H9 (cell line): ENCODE data around the gene JAKMIP1. TPM values are rescaled to one million over a fixed set of nuclear protein-coding genes. Genes with fewer than 3 reads are reported as not detected.

ENCODE experiments used
- DNase-seq: peaks from one replicate; pipeline ENCODE4 v3.0.0-alpha.2; 2017
- H2AFZ ChIP-seq: one replicate; pipeline ENCODE4 v1.6.1; 2013; ENCODE audit warnings: mild to moderate bottlenecking, low read length, control low read depth, moderate library complexity
- H2AK5ac ChIP-seq: 2 replicates; pipeline ENCODE4 v1.6.1; 2013; ENCODE audit warnings: low read length, control low read depth, mixed read lengths; ENCODE audit not compliant: insufficient read length
- H2BK120ac ChIP-seq: one replicate; pipeline ENCODE4 v1.6.1; 2013; ENCODE audit warnings: low read depth, mild to moderate bottlenecking, low read length, control low read depth, inconsistent platforms; ENCODE audit not compliant: poor library complexity, severe bottlenecking
- H2BK12ac ChIP-seq: 2 replicates; pipeline ENCODE4 v1.6.1; 2013; ENCODE audit warnings: low read length, control low read depth, mixed read lengths, low read depth; ENCODE audit not compliant: insufficient read length
- H2BK15ac ChIP-seq: 2 replicates; pipeline ENCODE4 v1.6.1; 2013; ENCODE audit warnings: low read depth, low read length, control low read depth
- H2BK20ac ChIP-seq: one replicate; pipeline ENCODE4 v1.6.1; 2013; ENCODE audit warnings: low read depth, mild to moderate bottlenecking, low read length, control low read depth, inconsistent platforms; ENCODE audit not compliant: poor library complexity, severe bottlenecking
- H2BK5ac ChIP-seq: 2 replicates; pipeline ENCODE4 v1.6.1; 2013; ENCODE audit warnings: low read length, control low read depth, mixed read lengths; ENCODE audit not compliant: insufficient read length
- H3K14ac ChIP-seq: 2 replicates; pipeline ENCODE4 v1.6.1; 2013; ENCODE audit warnings: low read length, control low read depth; ENCODE audit not compliant: insufficient read depth
- H3K18ac ChIP-seq: 2 replicates; pipeline ENCODE4 v1.6.1; 2013; ENCODE audit warnings: low read depth, mild to moderate bottlenecking, mixed read lengths, low read length, control low read depth; ENCODE audit not compliant: insufficient read length
- H3K23ac ChIP-seq: 2 replicates; pipeline ENCODE4 v1.6.1; 2013; ENCODE audit warnings: low read length, control low read depth, mixed read lengths, low read depth; ENCODE audit not compliant: insufficient read length
- H3K23me2 ChIP-seq: 2 replicates; pipeline ENCODE4 v1.6.1; 2013; ENCODE audit warnings: low read depth, mild to moderate bottlenecking, mixed read lengths, low read length, control low read depth; ENCODE audit not compliant: insufficient read length, poor library complexity, severe bottlenecking
- H3K27ac ChIP-seq: 2 replicates; pipeline ENCODE4 v1.5.1; 2013; ENCODE audit warnings: low read length, control low read depth, mixed read lengths, low read depth; ENCODE audit not compliant: insufficient read length
- H3K27me3 ChIP-seq: 2 replicates; pipeline ENCODE4 v1.6.1; 2013; ENCODE audit warnings: low read length, control low read depth, inconsistent platforms; ENCODE audit not compliant: insufficient read depth
- H3K4ac ChIP-seq: 2 replicates; pipeline ENCODE4 v1.6.1; 2013; ENCODE audit warnings: low read depth, mild to moderate bottlenecking, control low read depth, inconsistent platforms, low read length, moderate library complexity
- H3K4me1 ChIP-seq: 2 replicates; pipeline ENCODE4 v1.6.1; 2013; ENCODE audit warnings: low read length, control low read depth, inconsistent platforms; ENCODE audit not compliant: insufficient read depth
- H3K4me2 ChIP-seq: 2 replicates; pipeline ENCODE4 v1.6.1; 2013; ENCODE audit warnings: low read length, control low read depth, mixed read lengths; ENCODE audit not compliant: insufficient read length, insufficient read depth
- H3K56ac ChIP-seq: 2 replicates; pipeline ENCODE4 v1.6.1; 2013; ENCODE audit warnings: low read depth, mild to moderate bottlenecking, mixed read lengths, low read length, control low read depth; ENCODE audit not compliant: insufficient read length
- H3K79me1 ChIP-seq: 2 replicates; pipeline ENCODE4 v1.6.1; 2013; ENCODE audit warnings: low read depth, mild to moderate bottlenecking, moderate library complexity, low read length, control low read depth, inconsistent platforms; ENCODE audit not compliant: insufficient read depth, poor library complexity, severe bottlenecking
- H3K79me2 ChIP-seq: 2 replicates; pipeline ENCODE4 v1.6.1; 2013; ENCODE audit warnings: low read length, control low read depth, inconsistent platforms; ENCODE audit not compliant: insufficient read depth
- H3K9ac ChIP-seq: 2 replicates; pipeline ENCODE4 v1.6.1; 2013; ENCODE audit warnings: low read length, control low read depth, mixed read lengths; ENCODE audit not compliant: insufficient read length; ENCODE audit errors: extremely low read depth
- H3K9me3 ChIP-seq: one replicate; pipeline ENCODE4 v1.6.1; 2013; ENCODE audit warnings: low read depth, low read length, inconsistent platforms; ENCODE audit not compliant: control insufficient read depth
- H3T11ph ChIP-seq: one replicate; pipeline ENCODE4 v1.6.1; 2013; ENCODE audit warnings: mild to moderate bottlenecking, low read length, control low read depth, inconsistent platforms
- H4K20me1 ChIP-seq: one replicate; pipeline ENCODE4 v1.6.1; 2013; ENCODE audit not compliant: control insufficient read depth, insufficient read length, insufficient read depth
- H4K5ac ChIP-seq: 2 replicates; pipeline ENCODE4 v1.6.1; 2013; ENCODE audit warnings: low read depth, mild to moderate bottlenecking, mixed read lengths, low read length, control low read depth; ENCODE audit not compliant: insufficient read length
- H4K8ac ChIP-seq: replicated peaks from 2 replicates; pipeline ENCODE4 v1.6.1; 2013; ENCODE audit warnings: low read length, control low read depth, mixed read lengths, low read depth; ENCODE audit not compliant: insufficient read length
- H4K91ac ChIP-seq: 2 replicates; pipeline ENCODE4 v1.6.1; 2013; ENCODE audit warnings: low read depth, mild to moderate bottlenecking, moderate library complexity, mixed read lengths, low read length, control low read depth; ENCODE audit not compliant: insufficient read length
- H3K27ac Mint-ChIP-seq, 3 experiments: 2 replicates in 2 of 3; 3 replicates in 1 of 3; pipeline ENCODE4 v1.8.0; 2020 to 2021; ENCODE audit warnings: mixed read lengths in 3 of 3, mild to moderate bottlenecking in 1 of 3, moderate library complexity in 1 of 3
- H3K27me3 Mint-ChIP-seq: 2 replicates; pipeline ENCODE4 v1.8.0; 2021; ENCODE audit warnings: low read depth, mild to moderate bottlenecking, moderate library complexity, mixed read lengths
- H3K36me3 Mint-ChIP-seq, 3 experiments: 2 replicates in 2 of 3; 3 replicates in 1 of 3; pipeline ENCODE4 v1.8.0; 2020 to 2021; ENCODE audit warnings: low read depth in 3 of 3, mixed read lengths in 3 of 3; ENCODE audit not compliant: insufficient read depth in 1 of 3
- H3K4me1 Mint-ChIP-seq, 2 experiments: 2 replicates each; pipeline ENCODE4 v1.8.0; 2020; ENCODE audit warnings: mixed read lengths in 2 of 2
- H3K4me3 Mint-ChIP-seq, 2 experiments: 2 replicates in 1 of 2; 3 replicates in 1 of 2; pipeline ENCODE4 v1.8.0; 2020 to 2021; ENCODE audit warnings: mild to moderate bottlenecking in 2 of 2, mixed read lengths in 2 of 2, moderate library complexity in 1 of 2
- H3K9me3 Mint-ChIP-seq, 2 experiments: 2 replicates in 1 of 2; 3 replicates in 1 of 2; pipeline ENCODE4 v1.8.0; 2020; ENCODE audit warnings: mild to moderate bottlenecking in 2 of 2, mixed read lengths in 2 of 2, moderate library complexity in 1 of 2
- CTCF ChIP-seq: fragments of 200-600 bp; sonication (generic); conservative IDR thresholded peaks from 3 replicates; pipeline ENCODE4 v1.8.0; 2021; ENCODE audit warnings: antibody characterized with exemption, mild to moderate bottlenecking
- WGBS: extraction: QIAGEN DNeasy Blood & Tissue Kit; methylation state at CpG from one replicate; pipeline ENCODE4 v1.1.7; 2013; ENCODE audit warnings: missing lambda C conversion rate, low lambda C conversion rate, mixed read lengths; ENCODE audit not compliant: insufficient read length; ENCODE audit errors: extremely low coverage; 5-methylcytosine and 5-hydroxymethylcytosine counted together
- total RNA-seq: library from RNA; stranded (reverse); gene quantifications from 2 replicates; pipeline ENCODE4 v1.2.1, GENCODE V29; 2021

JAKMIP1 gene
- total RNA-seq, 1 experiment from 2014 or later, result 1.5 TPM

- Histone ChIP-seq H3K27me3 (peaks cover 2% of the 10 kb centered on the region; the same call in 1 of the 2 replicates), H2BK15ac (no peak overlapping the region), H2BK120ac (no peak overlapping the region), H2AK5ac (no peak overlapping the region), H3K9ac (no peak overlapping the region), H3K4me2 (no peak overlapping the region), H4K91ac (no peak overlapping the region), H2BK20ac (no peak overlapping the region), H3K79me1 (no peaks in the 10 kb centered on the region), H3K4ac (no peak overlapping the region), H3K9me3 (no peaks in the 10 kb centered on the region), H3K23ac (no peak overlapping the region), H3K79me2 (no peaks in the 10 kb centered on the region), H3K27ac (no peak overlapping the region), H2BK12ac (no peak overlapping the region), H4K5ac (no peak overlapping the region), H3K4me1 (no peaks in the 10 kb centered on the region), H3K18ac (no peak overlapping the region), H4K8ac (no peak overlapping the region), H3K23me2 (no peaks in the 10 kb centered on the region), H3T11ph (no peak overlapping the region), H2AFZ (no peak overlapping the region), H2BK5ac (no peak overlapping the region), H3K56ac (no peak overlapping the region), H4K20me1 (no peaks in the 10 kb centered on the region), H3K14ac (no peak overlapping the region)
- H3K4me3 Mint-ChIP-seq, result no peak overlapping the region
- DNase-seq, result no peak
- WGBS, result no CpG with 5 or more reads among the region's 3 CpGs
- peaks cover 0 to 3% of the 10 kb centered on the region in 2 experiments; a peak in 1 of 5 replicates for H3K9me3 Mint-ChIP-seq
- H3K27ac Mint-ChIP-seq, result no peak overlapping the region
- no peak for TF ChIP-seq CTCF
- peaks cover 35% of the 10 kb centered on the region for H3K27me3 Mint-ChIP-seq
- peaks cover 0 to 2% (median 0%) of the 10 kb centered on the region in 3 experiments; a peak in 2 of 7 replicates for H3K36me3 Mint-ChIP-seq
- peaks cover 17 to 19% of the 10 kb centered on the region in 2 experiments for H3K4me1 Mint-ChIP-seq
These were observed 189.6 kb downstream of the JAKMIP1 start for GRCh38 chr4:6010789-6011188.
